ENCODE data around the gene NEU1.
"Not testable (repeated sequence)": the region's sequence is repeated elsewhere in the genome, so short reads cannot be mapped to it uniquely, and the experiment has no call there.

Gene NEU1

DNA sequence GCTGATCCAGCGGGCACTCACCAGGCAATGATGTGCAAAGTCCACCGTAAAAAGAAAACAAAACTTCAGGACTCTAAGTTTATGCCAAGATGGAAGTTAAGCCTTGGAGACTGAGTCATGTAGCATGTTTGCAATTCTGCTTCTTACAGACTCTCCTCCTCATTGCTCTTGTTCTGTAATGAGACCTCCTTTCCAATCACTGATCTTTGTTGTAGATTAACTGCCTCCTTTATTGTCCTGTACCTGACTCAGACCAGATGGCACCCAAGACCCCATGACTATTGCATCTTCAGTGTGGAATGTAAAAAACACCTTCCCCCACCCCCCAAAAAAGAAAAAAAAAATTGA, 11.2 kb downstream of the NEU1 start:
- H3K9ac ChIP-seq (ENCODE audit: insufficient read length, low read depth): no peak overlapping the region
- H3K36me3 ChIP-seq (ENCODE audit: insufficient read depth, insufficient read length, low read length): no peaks in the 10 kb centered on the region
- H3K4me1 ChIP-seq (ENCODE audit: insufficient read depth, insufficient read length): no peaks in the 10 kb centered on the region
- H3K4me3 ChIP-seq (ENCODE audit: insufficient read length, low read depth): no peak overlapping the region
- peaks cover 18% of the 10 kb centered on the region; the same call in 1 of the 2 replicates for H3K9me3 ChIP-seq (ENCODE audit: insufficient read depth, low read length)
- TF ChIP-seq SUZ12 (IDR thresholded peaks at IDR 0.05; ENCODE audit: extremely low read depth, insufficient read depth, insufficient read length) (no peak), ZNF274 (IDR thresholded peaks at IDR 0.05; ENCODE audit: low read depth, low read length) (no peak), YY1 (IDR thresholded peaks at IDR 0.05; ENCODE audit: insufficient read depth, insufficient read length) (no peak)
- DNase-seq (ENCODE audit: low read depth, low spot score): no peak
- no peaks in the 10 kb centered on the region for H3K27me3 ChIP-seq (ENCODE audit: insufficient read depth, insufficient read length)

DNA sequence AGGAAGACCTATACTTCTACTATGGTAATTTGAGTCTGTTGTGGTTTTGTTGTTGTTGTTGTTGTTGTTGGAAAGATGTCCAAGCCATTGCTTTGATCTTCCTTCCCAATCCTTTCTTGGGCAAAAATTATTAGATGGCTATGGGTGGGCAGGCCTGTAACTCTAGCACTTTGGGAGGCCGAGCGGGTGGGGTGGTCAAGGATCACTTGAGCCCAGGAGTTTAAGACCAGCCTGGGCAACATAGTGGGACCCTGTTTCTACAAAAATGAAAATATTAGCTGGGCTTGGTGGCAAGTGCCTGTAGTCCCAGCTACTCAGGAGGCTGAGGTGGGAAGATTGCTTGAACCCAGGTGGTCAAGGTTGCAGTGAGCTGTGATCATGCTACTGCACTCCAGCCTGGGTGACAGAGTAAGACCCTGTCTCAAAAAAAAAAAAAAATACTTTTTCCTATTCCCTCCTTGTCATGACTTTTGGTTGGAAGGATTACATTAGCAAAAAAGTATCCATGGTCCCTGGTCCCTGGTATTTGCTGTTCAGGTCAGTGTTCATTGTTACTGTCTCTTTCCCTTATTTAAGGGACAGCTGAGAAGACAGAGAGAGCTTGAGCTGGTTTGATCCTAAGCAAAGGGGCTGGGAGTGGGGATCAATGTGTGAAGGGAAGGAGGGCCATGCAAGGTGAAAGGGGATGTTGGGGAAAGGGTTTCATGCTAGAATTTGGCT, 11.7 kb downstream of the NEU1 start:
- DNase-seq (ENCODE audit: low read depth, low spot score): no peak
- Histone ChIP-seq H3K9me3 (ENCODE audit: insufficient read depth, low read length) (peaks cover 18% of the 10 kb centered on the region; the same call in 1 of the 2 replicates), H3K9ac (ENCODE audit: insufficient read length, low read depth) (no peak overlapping the region), H3K27me3 (ENCODE audit: insufficient read depth, insufficient read length) (no peaks in the 10 kb centered on the region), H3K36me3 (ENCODE audit: insufficient read depth, insufficient read length, low read length) (no peaks in the 10 kb centered on the region), H3K4me3 (ENCODE audit: insufficient read length, low read depth) (no peak overlapping the region), H3K4me1 (ENCODE audit: insufficient read depth, insufficient read length) (no peaks in the 10 kb centered on the region)
- no peak for TF ChIP-seq ZNF274 (IDR thresholded peaks at IDR 0.05; ENCODE audit: low read depth, low read length)
- no peak for TF ChIP-seq YY1 (IDR thresholded peaks at IDR 0.05; ENCODE audit: insufficient read depth, insufficient read length)
- no peak for TF ChIP-seq SUZ12 (IDR thresholded peaks at IDR 0.05; ENCODE audit: extremely low read depth, insufficient read depth, insufficient read length)

DNA sequence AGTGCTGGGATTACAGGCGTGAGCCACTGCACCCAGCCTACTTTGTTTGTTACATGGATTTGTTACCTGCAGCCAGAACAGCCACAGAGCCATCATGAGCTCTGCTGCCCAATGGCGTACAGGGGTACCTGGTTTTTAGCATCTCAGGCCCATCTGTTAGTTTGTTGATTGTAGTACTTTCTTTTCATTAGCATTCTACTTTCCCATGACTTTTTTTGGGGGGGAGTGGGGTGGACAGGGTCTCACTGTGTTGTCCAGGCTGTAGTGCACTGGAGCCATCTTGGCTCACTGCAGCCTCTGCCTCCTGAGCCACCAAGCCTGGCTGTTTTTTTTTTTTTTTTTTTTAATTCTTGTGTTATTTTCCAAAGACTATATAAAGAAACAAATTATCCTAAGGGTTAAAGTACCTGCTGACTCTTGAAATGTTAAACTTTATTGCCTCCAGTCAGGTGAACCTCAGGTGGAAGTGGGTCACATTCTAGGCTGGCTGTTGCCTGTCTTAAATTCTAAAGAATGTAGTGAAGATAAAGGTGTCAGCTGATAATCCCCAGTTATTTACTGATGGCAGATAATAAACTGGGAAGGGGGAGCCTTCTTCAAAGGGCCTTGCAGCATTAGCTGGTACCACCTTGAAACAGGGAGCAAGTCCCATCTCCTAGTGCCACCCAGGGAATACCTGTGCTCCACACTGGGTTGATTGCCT, 15.2 kb downstream of the NEU1 start:
- no peaks in the 10 kb centered on the region for H3K27me3 ChIP-seq (ENCODE audit: insufficient read depth, insufficient read length)
- H3K4me1 ChIP-seq (ENCODE audit: insufficient read depth, insufficient read length): no peaks in the 10 kb centered on the region
- peaks cover 6% of the 10 kb centered on the region; the same call in 1 of the 2 replicates for H3K9me3 ChIP-seq (ENCODE audit: insufficient read depth, low read length)
- no peak for DNase-seq (ENCODE audit: low read depth, low spot score)
- peaks cover 18% of the 10 kb centered on the region for H3K36me3 ChIP-seq (ENCODE audit: insufficient read depth, insufficient read length, low read length)
- no peak overlapping the region for H3K9ac ChIP-seq (ENCODE audit: insufficient read length, low read depth)
- TF ChIP-seq SUZ12 (IDR thresholded peaks at IDR 0.05; ENCODE audit: extremely low read depth, insufficient read depth, insufficient read length) (no peak), ZNF274 (IDR thresholded peaks at IDR 0.05; ENCODE audit: low read depth, low read length) (no peak), YY1 (IDR thresholded peaks at IDR 0.05; ENCODE audit: insufficient read depth, insufficient read length) (no peak)
- H3K4me3 ChIP-seq (ENCODE audit: insufficient read length, low read depth): no peak overlapping the region

DNA sequence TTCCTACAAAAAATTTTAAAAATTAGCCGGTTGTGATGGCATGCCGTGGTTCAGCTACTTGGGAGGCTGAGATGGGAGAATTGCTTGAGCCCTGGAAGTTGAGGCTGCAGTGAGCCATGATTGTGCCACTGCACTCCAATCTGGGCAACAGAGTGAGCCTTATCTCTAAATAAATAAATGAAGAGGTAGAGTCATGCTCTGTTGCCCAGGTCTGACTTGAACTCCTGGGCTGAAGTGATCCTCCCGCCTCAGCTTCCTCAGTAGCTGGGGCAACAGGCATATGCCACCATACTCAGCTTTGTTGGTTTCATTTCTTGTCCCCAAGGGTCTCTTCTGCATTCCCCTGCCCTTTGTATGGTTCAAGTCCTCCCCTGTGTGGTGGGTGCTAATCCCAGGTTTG, 18.1 kb downstream of the NEU1 start:
- no peak overlapping the region for H3K4me3 ChIP-seq (ENCODE audit: insufficient read length, low read depth)
- H3K4me1 ChIP-seq (ENCODE audit: insufficient read depth, insufficient read length): no peaks in the 10 kb centered on the region
- no peak for DNase-seq (ENCODE audit: low read depth, low spot score)
- H3K27me3 ChIP-seq (ENCODE audit: insufficient read depth, insufficient read length): no peaks in the 10 kb centered on the region
- H3K9ac ChIP-seq (ENCODE audit: insufficient read length, low read depth): no peak overlapping the region
- H3K9me3 ChIP-seq (ENCODE audit: insufficient read depth, low read length): no peaks in the 10 kb centered on the region
- peaks cover 34% of the 10 kb centered on the region for H3K36me3 ChIP-seq (ENCODE audit: insufficient read depth, insufficient read length, low read length)
- TF ChIP-seq YY1 (IDR thresholded peaks at IDR 0.05; ENCODE audit: insufficient read depth, insufficient read length) (no peak), SUZ12 (IDR thresholded peaks at IDR 0.05; ENCODE audit: extremely low read depth, insufficient read depth, insufficient read length) (no peak), ZNF274 (IDR thresholded peaks at IDR 0.05; ENCODE audit: low read depth, low read length) (no peak)

DNA sequence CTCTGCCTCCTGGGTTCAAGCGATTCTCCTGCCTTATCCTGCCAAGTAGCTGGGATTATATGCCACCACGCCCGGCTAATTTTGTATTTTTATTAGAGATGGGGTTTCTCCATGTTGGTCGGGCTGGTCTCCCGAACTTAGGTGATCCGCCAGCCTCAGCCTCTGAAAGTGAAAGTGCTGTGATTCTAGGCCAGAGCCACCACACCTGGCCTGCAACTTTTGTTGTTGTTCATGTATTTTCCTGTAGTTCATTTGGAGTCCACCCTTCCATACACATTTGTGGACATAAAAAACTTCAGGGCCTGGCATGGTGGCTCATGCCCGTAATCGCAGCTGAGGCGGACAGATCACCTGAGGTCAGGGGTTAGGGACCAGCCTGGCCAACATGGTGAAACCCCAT, 20.6 kb downstream of the NEU1 start:
- no peak for DNase-seq (ENCODE audit: low read depth, low spot score)
- H3K27me3 ChIP-seq (ENCODE audit: insufficient read depth, insufficient read length): no peaks in the 10 kb centered on the region
- H3K36me3 ChIP-seq (ENCODE audit: insufficient read depth, insufficient read length, low read length): peaks cover 58% of the 10 kb centered on the region
- H3K9me3 ChIP-seq (ENCODE audit: insufficient read depth, low read length): no peaks in the 10 kb centered on the region
- no peak overlapping the region for H3K9ac ChIP-seq (ENCODE audit: insufficient read length, low read depth)
- no peaks in the 10 kb centered on the region for H3K4me1 ChIP-seq (ENCODE audit: insufficient read depth, insufficient read length)
- TF ChIP-seq SUZ12 (IDR thresholded peaks at IDR 0.05; ENCODE audit: extremely low read depth, insufficient read depth, insufficient read length): no peak
- TF ChIP-seq ZNF274 (IDR thresholded peaks at IDR 0.05; ENCODE audit: low read depth, low read length): no peak
- no peak for TF ChIP-seq YY1 (IDR thresholded peaks at IDR 0.05; ENCODE audit: insufficient read depth, insufficient read length)
- H3K4me3 ChIP-seq (ENCODE audit: insufficient read length, low read depth): no peak overlapping the region

DNA sequence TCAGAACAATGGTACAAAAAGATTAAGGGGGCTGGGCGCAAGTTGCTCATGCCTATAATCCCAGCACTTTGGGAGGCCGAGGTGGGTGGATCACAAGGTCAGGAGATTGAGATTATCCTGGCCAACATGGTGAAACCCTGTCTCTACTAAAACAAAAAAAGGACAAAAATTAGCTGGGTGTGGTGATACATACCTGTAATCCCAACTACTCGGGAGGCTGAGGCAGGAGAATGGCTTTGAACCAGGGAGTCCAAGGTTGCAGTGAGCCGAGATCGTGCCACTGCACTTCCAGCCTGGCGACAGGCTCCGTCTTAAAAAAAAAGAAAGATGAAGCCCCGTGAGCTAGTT, 22.9 kb downstream of the NEU1 start:
- not testable (repeated sequence) for H3K4me3 ChIP-seq (ENCODE audit: insufficient read length, low read depth); H3K9ac ChIP-seq (ENCODE audit: insufficient read length, low read depth); H3K4me1 ChIP-seq (ENCODE audit: insufficient read depth, insufficient read length); H3K9me3 ChIP-seq (ENCODE audit: insufficient read depth, low read length); H3K27me3 ChIP-seq (ENCODE audit: insufficient read depth, insufficient read length); DNase-seq (ENCODE audit: low read depth, low spot score)
- peaks cover 72% of the 10 kb centered on the region for H3K36me3 ChIP-seq (ENCODE audit: insufficient read depth, insufficient read length, low read length)

DNA sequence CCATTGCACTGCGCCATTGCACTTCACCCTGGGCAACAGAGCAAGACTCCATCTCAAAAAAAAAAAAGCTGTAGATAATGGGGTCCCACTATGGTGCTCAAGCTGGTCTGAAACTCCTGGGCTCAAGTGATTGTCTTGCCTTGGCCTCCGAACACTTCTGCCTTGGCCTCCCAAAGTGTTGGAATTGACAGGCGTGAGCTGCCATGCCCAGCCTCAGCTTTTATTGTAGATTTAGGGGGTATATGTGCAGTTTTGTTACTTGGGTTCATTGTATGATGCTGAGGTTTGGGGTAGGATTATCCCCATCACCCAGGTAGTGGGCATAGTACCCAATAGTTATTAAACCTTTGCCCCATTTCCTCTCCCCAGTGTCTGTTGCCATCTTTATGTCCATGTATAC, 23.7 kb downstream of the NEU1 start:
- Histone ChIP-seq H3K36me3 (ENCODE audit: insufficient read depth, insufficient read length, low read length) (peaks cover 65% of the 10 kb centered on the region), H3K27me3 (ENCODE audit: insufficient read depth, insufficient read length) (no peaks in the 10 kb centered on the region), H3K9me3 (ENCODE audit: insufficient read depth, low read length) (no peaks in the 10 kb centered on the region), H3K4me3 (ENCODE audit: insufficient read length, low read depth) (no peak overlapping the region), H3K4me1 (ENCODE audit: insufficient read depth, insufficient read length) (no peaks in the 10 kb centered on the region), H3K9ac (ENCODE audit: insufficient read length, low read depth) (no peak overlapping the region)
- TF ChIP-seq YY1 (IDR thresholded peaks at IDR 0.05; ENCODE audit: insufficient read depth, insufficient read length) (no peak), ZNF274 (IDR thresholded peaks at IDR 0.05; ENCODE audit: low read depth, low read length) (no peak), SUZ12 (IDR thresholded peaks at IDR 0.05; ENCODE audit: extremely low read depth, insufficient read depth, insufficient read length) (no peak)
- no peak for DNase-seq (ENCODE audit: low read depth, low spot score)

DNA sequence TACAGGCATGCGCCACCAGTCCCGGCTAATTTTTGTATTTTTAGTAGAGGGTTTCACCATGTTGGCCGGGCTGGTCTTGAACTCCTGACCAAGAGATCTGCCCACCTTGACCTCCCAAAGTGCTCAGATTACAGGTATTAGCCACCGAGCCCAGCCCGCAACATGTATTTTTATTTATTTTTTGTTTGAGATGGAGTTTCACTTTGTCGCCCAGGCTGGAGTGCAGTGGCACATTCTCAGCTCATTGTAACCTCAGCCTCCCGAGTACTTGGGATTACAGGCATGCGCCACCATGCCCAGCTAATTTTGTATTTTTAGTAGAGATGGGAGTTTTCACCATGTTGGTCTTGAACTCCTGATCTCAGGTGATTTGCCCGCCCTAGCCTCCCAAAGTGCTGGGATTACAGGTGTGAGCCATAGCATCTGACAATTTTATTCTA, 24.5 kb downstream of the NEU1 start:
- not testable (repeated sequence) for H3K9me3 ChIP-seq (ENCODE audit: insufficient read depth, low read length); DNase-seq (ENCODE audit: low read depth, low spot score); H3K27me3 ChIP-seq (ENCODE audit: insufficient read depth, insufficient read length); H3K4me1 ChIP-seq (ENCODE audit: insufficient read depth, insufficient read length); H3K9ac ChIP-seq (ENCODE audit: insufficient read length, low read depth)
- Histone ChIP-seq H3K36me3 (ENCODE audit: insufficient read depth, insufficient read length, low read length) (peaks cover 65% of the 10 kb centered on the region), H3K4me3 (ENCODE audit: insufficient read length, low read depth) (peak overlapping the region; percentile 95)
